ENCODE data around the gene THOC1.

Gene THOC1

GRCh38 chr18:213966-214365 is 53.9 kb downstream of the THOC1 start:
- no peak for DNase-seq (ENCODE audit: low spot score)

GRCh38 chr18:213505-213904 is 54.3 kb downstream of the THOC1 start:
- no peak for DNase-seq (ENCODE audit: low spot score)

GRCh38 chr18:212780-213179 is 55.1 kb downstream of the THOC1 start:
- no peak for DNase-seq (ENCODE audit: low spot score)

GRCh38 chr18:211582-211981 is 56.3 kb downstream of the THOC1 start:
- no peak for DNase-seq (ENCODE audit: low spot score)

- DNase-seq (ENCODE audit: low spot score): no peak
Observed at GRCh38 chr18:210733-211132, 57.1 kb downstream of the THOC1 start.

GRCh38 chr18:210075-210474 is 57.8 kb downstream of the THOC1 start:
- no peak for DNase-seq (ENCODE audit: low spot score)

- no peak for DNase-seq (ENCODE audit: low spot score)
Observed at GRCh38 chr18:199768-200167, 68.1 kb downstream of the THOC1 start.

- DNase-seq (ENCODE audit: low spot score): no peak
Observed at GRCh38 chr18:199214-199613, 68.6 kb downstream of the THOC1 start.

- no peak for DNase-seq (ENCODE audit: low spot score)
Observed at GRCh38 chr18:195651-196050, 72.2 kb downstream of the THOC1 start.

- no peak for DNase-seq (ENCODE audit: low spot score)
Observed at GRCh38 chr18:192801-193200, 75.0 kb downstream of the THOC1 start.

- no peak for DNase-seq (ENCODE audit: low spot score)
Observed at GRCh38 chr18:191725-192124, 76.1 kb downstream of the THOC1 start.

- DNase-seq (ENCODE audit: low spot score): no peak
Observed at GRCh38 chr18:189254-189653, 78.6 kb downstream of the THOC1 start.

GRCh38 chr18:183769-184168 is 84.1 kb downstream of the THOC1 start:
- no peak for DNase-seq (ENCODE audit: low spot score)

GRCh38 chr18:181711-182110 is 86.1 kb downstream of the THOC1 start:
- DNase-seq (ENCODE audit: low spot score): no peak

- DNase-seq (ENCODE audit: low spot score): no peak
Observed at GRCh38 chr18:179499-179898, 88.3 kb downstream of the THOC1 start.

- no peak for DNase-seq (ENCODE audit: low spot score)
Observed at GRCh38 chr18:172361-172760, 95.5 kb downstream of the THOC1 start.
